Neural progenitor cell (in vitro differentiated cells): ENCODE data around the gene RNF157. TPM values are rescaled to one million over a fixed set of nuclear protein-coding genes. Genes with fewer than 3 reads are reported as not detected.

Experiments used
- DNase-seq: peaks from one replicate; pipeline ENCODE4 v3.0.0-alpha.2; 2016; ENCODE audit warnings: low spot score
- H2AFZ ChIP-seq: fragments of 200-600 bp; sonication (generic); replicated peaks from 2 replicates; pipeline ENCODE4 v1.6.1; 2016; ENCODE audit warnings: antibody characterized with exemption
- H3F3A ChIP-seq: fragments of 200-600 bp; sonication (generic); 2 replicates; pipeline ENCODE4 v1.6.1; 2016; ENCODE audit warnings: antibody characterized with exemption, low read depth
- H3K27ac ChIP-seq: fragments of 200-600 bp; sonication (generic); 2 replicates; pipeline ENCODE4 v1.5.1; 2016; ENCODE audit warnings: mild to moderate bottlenecking
- H3K27me3 ChIP-seq: fragments of 200-600 bp; sonication (generic); 2 replicates; pipeline ENCODE4 v1.6.1; 2016; ENCODE audit warnings: mild to moderate bottlenecking, moderate library complexity
- H3K36me3 ChIP-seq: fragments of 200-600 bp; sonication (generic); 2 replicates; pipeline ENCODE4 v1.5.1; 2016
- H3K4me1 ChIP-seq: fragments of 200-600 bp; sonication (generic); 2 replicates; pipeline ENCODE4 v1.6.1; 2016; ENCODE audit warnings: mixed run types
- H3K4me2 ChIP-seq: fragments of 200-600 bp; sonication (generic); 2 replicates; pipeline ENCODE4 v1.6.1; 2016
- H3K4me3 ChIP-seq: fragments of 200-600 bp; sonication (generic); 2 replicates; pipeline ENCODE4 v1.5.1; 2016
- H3K79me2 ChIP-seq: fragments of 200-600 bp; sonication (generic); 2 replicates; pipeline ENCODE4 v1.6.1; 2016; ENCODE audit warnings: low read depth
- H3K9ac ChIP-seq: fragments of 200-600 bp; sonication (generic); 2 replicates; pipeline ENCODE4 v1.6.1; 2016
- H3K9me3 ChIP-seq: fragments of 200-600 bp; sonication (generic); 2 replicates; pipeline ENCODE4 v1.5.1; 2016; ENCODE audit warnings: low read depth
- H4K20me1 ChIP-seq: fragments of 200-600 bp; sonication (generic); 2 replicates; pipeline ENCODE4 v1.6.1; 2016; ENCODE audit warnings: low read depth
- H3K27ac Mint-ChIP-seq: 3 replicates; pipeline ENCODE4 v1.8.0; 2021; ENCODE audit warnings: mixed read lengths
- H3K27me3 Mint-ChIP-seq: 2 replicates; pipeline ENCODE4 v1.8.0; 2022; ENCODE audit warnings: low read depth, mild to moderate bottlenecking, inconsistent platforms, moderate library complexity, mixed read lengths; ENCODE audit not compliant: insufficient read depth
- H3K36me3 Mint-ChIP-seq: 3 replicates; pipeline ENCODE4 v1.8.0; 2021; ENCODE audit warnings: mixed read lengths
- H3K4me1 Mint-ChIP-seq: 3 replicates; pipeline ENCODE4 v1.8.0; 2021; ENCODE audit warnings: mixed read lengths
- H3K4me3 Mint-ChIP-seq: 3 replicates; pipeline ENCODE4 v1.8.0; 2021; ENCODE audit warnings: mild to moderate bottlenecking, moderate library complexity, mixed read lengths
- H3K9me3 Mint-ChIP-seq: 3 replicates; pipeline ENCODE4 v1.8.0; 2020; ENCODE audit warnings: mixed read lengths
- CTCF ChIP-seq: fragments of 200-600 bp; sonication (generic); IDR thresholded peaks from 2 replicates; pipeline ENCODE4 v1.5.1; 2017; ENCODE audit warnings: antibody characterized with exemption, mild to moderate bottlenecking
- EZH2 ChIP-seq: fragments of 200-600 bp; sonication (generic); IDR thresholded peaks from 2 replicates; pipeline ENCODE4 v1.6.1; 2017; ENCODE audit warnings: antibody characterized with exemption, mild to moderate bottlenecking, moderate library complexity
- EZH2phosphoT487 ChIP-seq: fragments of 200-600 bp; sonication (generic); IDR thresholded peaks from 2 replicates; pipeline ENCODE4 v1.6.1; 2017; ENCODE audit warnings: antibody characterized with exemption
- total RNA-seq: library from RNA; depleted of rRNA; stranded (reverse); fragments of >200 nt; gene quantifications from 2 replicates; pipeline ENCODE4 v1.2.3, GENCODE V29; 2015; ENCODE audit warnings: low replicate concordance

Gene RNF157
- total RNA-seq, 1 donor from 2014 or later: 21.0 TPM

DNA sequence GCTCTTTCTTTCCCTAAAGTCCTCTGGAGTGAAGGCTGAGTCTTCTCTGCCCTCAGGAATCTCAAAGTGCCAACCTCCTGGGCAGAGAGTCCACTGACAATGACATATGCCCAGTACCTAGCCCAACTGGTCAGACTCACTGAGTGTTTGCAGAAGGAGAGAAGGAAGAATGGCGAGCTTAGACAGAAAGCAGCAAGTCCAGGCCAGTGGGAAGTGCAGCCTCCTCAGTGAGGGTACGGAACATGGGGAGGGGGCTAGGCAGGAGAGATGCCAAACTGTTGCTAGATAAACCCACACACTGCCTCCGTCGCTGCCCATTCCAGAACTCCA lies 137.4 kb downstream of the RNF157 start:
- Histone ChIP-seq H3K4me3 (peak overlapping the region; percentile 99), H3K36me3 (peaks cover 9% of the 10 kb centered on the region), H3K9ac (peak overlapping the region; percentile 65), H3F3A (peaks cover 25% of the 10 kb centered on the region), H2AFZ (peak overlapping the region; percentile 99), H3K79me2 (peaks cover 19% of the 10 kb centered on the region), H3K4me1 (peaks cover 12% of the 10 kb centered on the region), H3K9me3 (no peaks in the 10 kb centered on the region), H3K27me3 (no peaks in the 10 kb centered on the region), H3K27ac (no peak overlapping the region), H3K4me2 (peak overlapping the region; percentile 95), H4K20me1 (no peaks in the 10 kb centered on the region)
- Mint-ChIP-seq H3K36me3 (peaks cover 18% of the 10 kb centered on the region), H3K4me1 (peaks cover 24% of the 10 kb centered on the region), H3K9me3 (no peaks in the 10 kb centered on the region), H3K4me3 (peak overlapping the region; percentile 97), H3K27ac (peak overlapping the region; percentile 99), H3K27me3 (peaks cover 8% of the 10 kb centered on the region)
- no peak for DNase-seq
- no peak for TF ChIP-seq EZH2
- TF ChIP-seq CTCF: no peak
- TF ChIP-seq EZH2phosphoT487: no peak

- peaks cover 31% of the 10 kb centered on the region for H3K36me3 Mint-ChIP-seq
- TF ChIP-seq EZH2 (no peak), CTCF (no peak), EZH2phosphoT487 (no peak)
Measured at GRCh38 chr17:76097716-76098295, 142.5 kb downstream of the RNF157 start.

DNA sequence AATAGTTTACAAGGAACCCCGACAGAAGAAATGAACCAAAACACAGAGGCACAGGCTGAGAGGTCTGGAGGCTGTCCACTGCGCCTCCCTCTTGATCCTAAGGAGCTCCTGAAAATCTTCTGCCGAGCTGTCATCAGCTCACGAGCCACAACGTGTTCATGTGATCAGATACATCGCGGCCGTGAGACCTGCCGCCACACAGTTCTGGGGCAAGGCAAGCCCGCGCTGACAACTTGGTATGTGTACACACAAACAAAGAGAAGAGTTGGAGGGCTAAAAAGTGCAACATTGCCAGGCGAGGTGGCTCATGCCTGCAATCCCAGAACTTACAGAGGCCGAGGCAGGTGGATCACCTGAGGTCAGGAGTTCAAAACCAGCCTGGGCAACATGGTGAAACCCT lies 144.3 kb downstream of the RNF157 start:
- H3K36me3 Mint-ChIP-seq: peaks cover 25% of the 10 kb centered on the region
- Histone ChIP-seq H3K9ac (no peak overlapping the region), H3K79me2 (no peaks in the 10 kb centered on the region), H3K36me3 (peaks cover 4% of the 10 kb centered on the region), H3K4me2 (no peak overlapping the region), H4K20me1 (no peaks in the 10 kb centered on the region), H3K27me3 (no peaks in the 10 kb centered on the region), H3F3A (no peaks in the 10 kb centered on the region), H3K27ac (no peak overlapping the region), H3K4me1 (no peaks in the 10 kb centered on the region), H2AFZ (no peak overlapping the region), H3K4me3 (no peak overlapping the region), H3K9me3 (no peaks in the 10 kb centered on the region)
- no peaks in the 10 kb centered on the region for H3K9me3 Mint-ChIP-seq
- H3K4me1 Mint-ChIP-seq: no peaks in the 10 kb centered on the region
- H3K27me3 Mint-ChIP-seq: no peaks in the 10 kb centered on the region
- TF ChIP-seq EZH2phosphoT487 (no peak), EZH2 (no peak), CTCF (no peak)
- no peak overlapping the region for H3K4me3 Mint-ChIP-seq
- no peak overlapping the region for H3K27ac Mint-ChIP-seq
- no peak for DNase-seq

More at GRCh38 chr17:76097716-76098295, 142.5 kb downstream of the RNF157 start:
- no peak overlapping the region for H3K4me2 ChIP-seq
- no peaks in the 10 kb centered on the region for H4K20me1 ChIP-seq
- H3K36me3 ChIP-seq: peaks cover 9% of the 10 kb centered on the region
- Mint-ChIP-seq H3K4me1 (peaks cover 3% of the 10 kb centered on the region), H3K27me3 (no peaks in the 10 kb centered on the region), H3K27ac (no peak overlapping the region), H3K9me3 (no peaks in the 10 kb centered on the region), H3K4me3 (no peak overlapping the region)
- no peaks in the 10 kb centered on the region for H3F3A ChIP-seq
- no peak for DNase-seq
- peaks cover 4% of the 10 kb centered on the region for H3K4me1 ChIP-seq
- no peak overlapping the region for H3K27ac ChIP-seq
- no peak overlapping the region for H3K4me3 ChIP-seq
- H3K9ac ChIP-seq: no peak overlapping the region
- no peaks in the 10 kb centered on the region for H3K9me3 ChIP-seq
- H3K79me2 ChIP-seq: peaks cover 12% of the 10 kb centered on the region
- no peak overlapping the region for H2AFZ ChIP-seq
- no peaks in the 10 kb centered on the region for H3K27me3 ChIP-seq
